GM12878 (cell line): ENCODE data around the gene VDR.
A peak's percentile ranks its signal among the peaks of the same experiment; 100 is the strongest.

Experiments
- CEBPB ChIP-seq, 2 experiments: fragments of 150-350 bp in 1 of 2; IDR thresholded peaks; 2 replicates each; pipeline ENCODE4 v1.6.1; 2012 to 2014; ENCODE audit warnings: low read depth in 2 of 2, low read length in 2 of 2, borderline replicate concordance in 1 of 2, inconsistent platforms in 1 of 2
- CTCF ChIP-seq, 3 experiments: IDR thresholded peaks in 2 of 3; conservative IDR thresholded peaks in 1 of 3; 2 replicates each; pipeline ENCODE4 v1.5.1; 2011; ENCODE audit warnings: low read depth in 3 of 3, low read length in 3 of 3, mild to moderate bottlenecking in 3 of 3, control low read depth in 2 of 3, moderate library complexity in 2 of 3, inconsistent platforms in 1 of 3, mixed read lengths in 1 of 3; ENCODE audit not compliant: control insufficient read depth in 2 of 3, insufficient read depth in 1 of 3; ENCODE audit errors: extremely low read depth in 1 of 3
- POU2F2 ChIP-seq: IDR thresholded peaks from 3 replicates; pipeline ENCODE4 v1.6.1; 2011; ENCODE audit warnings: low read depth, mild to moderate bottlenecking, low read length, borderline replicate concordance
- SREBF1 ChIP-seq: IDR thresholded peaks from 2 replicates; pipeline ENCODE4 v1.6.1; 2012; ENCODE audit warnings: mild to moderate bottlenecking, low read length

- peak; percentile 22 to 62 (median 53); a peak in 5 of 6 replicates for TF ChIP-seq CTCF (IDR thresholded peaks at IDR 0.05 in 2 of 3, conservative IDR thresholded peaks at IDR 0.05 in 1 of 3; ENCODE audit: control insufficient read depth in 2 of 3, extremely low read depth in 1 of 3, insufficient read depth in 1 of 3, low read depth in 3 of 3, low read length in 3 of 3)
- TF ChIP-seq SREBF1, result no peak
- no peak for TF ChIP-seq CEBPB (IDR thresholded peaks at IDR 0.05; ENCODE audit: borderline replicate concordance in 1 of 2, low read depth in 2 of 2, low read length in 2 of 2)
- TF ChIP-seq POU2F2, result no peak
Measured at GRCh38 chr12:47870175-47870781, 34.5 kb downstream of the VDR start.
